Upper lobe of left lung (tissue), 6 donors: ENCODE results near the gene CPA3. TPM values are rescaled to one million over a fixed set of nuclear protein-coding genes. Genes with fewer than 3 reads are reported as not detected.

Experiments used
- ATAC-seq, 2 donors: fragments of 200-7000 bp; cut with Tn5 transposase; one replicate each; pipeline ENCODE4 v1.9.1; 2022; ENCODE audit warnings: mild to moderate bottlenecking in 2 of 2, moderate library complexity in 2 of 2; ENCODE audit not compliant: low FRiP score in 2 of 2
- DNase-seq, 2 donors: peaks; one replicate each; pipeline ENCODE4 v3.0.0-alpha.2; 2019 to 2020
- H3K27ac ChIP-seq, 4 donors: fragments of 200-600 bp; sonication (generic); one replicate each; pipeline ENCODE4 v1.5.1; 2016 to 2019
- H3K27me3 ChIP-seq, 4 donors: fragments of 200-600 bp; sonication (generic); one replicate each; pipeline ENCODE4 v1.5.1; 2017 to 2019
- H3K36me3 ChIP-seq, 4 donors: fragments of 200-600 bp; sonication (generic); one replicate each; pipeline ENCODE4 v1.5.1; 2016 to 2019
- H3K4me1 ChIP-seq, 4 donors: fragments of 200-600 bp; sonication (generic); one replicate each; pipeline ENCODE4 v1.5.1; 2018 to 2019
- H3K4me3 ChIP-seq, 4 donors: fragments of 200-600 bp; sonication (generic); one replicate each; pipeline ENCODE4 v1.5.1; 2017 to 2019; ENCODE audit warnings: mild to moderate bottlenecking in 2 of 4, moderate library complexity in 1 of 4
- H3K9me3 ChIP-seq, 4 donors: fragments of 200-600 bp; sonication (generic); one replicate each; pipeline ENCODE4 v1.5.1; 2018 to 2019
- CTCF ChIP-seq, 6 experiments: fragments of 450-650 bp in 4 of 6; fragments of 200-600 bp in 2 of 6; sonication (generic) in 2 of 6; IDR thresholded peaks; one replicate each; pipeline ENCODE4 v1.5.1; 2016 to 2019; ENCODE audit warnings: antibody characterized with exemption in 6 of 6
- EP300 ChIP-seq, 4 donors: sonication (generic); formaldehyde crosslinking; IDR thresholded peaks; one replicate each; pipeline ENCODE4 v1.5.1; 2017; ENCODE audit warnings: antibody characterized with exemption in 4 of 4, control low read depth in 2 of 4
- POLR2A ChIP-seq, 4 donors: fragments of 450-650 bp; IDR thresholded peaks; one replicate each; pipeline ENCODE4 v1.5.1; 2016 to 2017; ENCODE audit warnings: antibody characterized with exemption in 4 of 4, mild to moderate bottlenecking in 2 of 4
- POLR2AphosphoS5 ChIP-seq, 2 donors: sonication (generic); formaldehyde crosslinking; IDR thresholded peaks; one replicate each; pipeline ENCODE4 v1.5.1; 2017; ENCODE audit warnings: antibody characterized with exemption in 2 of 2
- WGBS, 2 donors: methylation state at CpG; one replicate each; pipeline ENCODE4 v1.1.5; 2017 to 2018; 5-methylcytosine and 5-hydroxymethylcytosine counted together
- total RNA-seq, 6 donors: library from RNA; depleted of rRNA in 4 of 6; stranded (reverse); fragments of >200 nt in 4 of 6; gene quantifications; one replicate each; pipeline versions ENCODE4 v1.1.0 to v1.2.1, GENCODE V29; 2016 to 2021
- donor health status: DM: no; HTN: no; CAD: no; lungs with moderate emphysema.
- donor health status: DM: no; HTN: yes; CAD: no; lungs with severe emphysema.

Gene CPA3
- total RNA-seq, 6 donors from 2014 or later = 3.4 to 63.2 (median 35.6) TPM

- DNase-seq (no peak), ATAC-seq (no peak)
- Histone ChIP-seq H3K4me1 (no peaks in the 10 kb centered on the region), H3K27ac (no peak overlapping the region), H3K4me3 (no peak overlapping the region), H3K9me3 (no peaks in the 10 kb centered on the region), H3K36me3 (no peaks in the 10 kb centered on the region), H3K27me3 (no peaks in the 10 kb centered on the region)
- 85 to 86% methylated on average over 2 of the region's 2 CpGs for WGBS, 2 donors
- no peak for TF ChIP-seq EP300 (IDR thresholded peaks at IDR 0.05)
- TF ChIP-seq POLR2A (IDR thresholded peaks at IDR 0.05) = no peak
- no peak for TF ChIP-seq POLR2AphosphoS5 (IDR thresholded peaks at IDR 0.05)
Measured at GRCh38 chr3:148903022-148903442, 37.9 kb downstream of the CPA3 start.

- no peak for ATAC-seq
- no peaks in the 10 kb centered on the region for H3K36me3 ChIP-seq
Measured at GRCh38 chr3:148903941-148904340, 38.8 kb downstream of the CPA3 start.

GRCh38 chr3:148906667-148907066, 41.6 kb downstream of the CPA3 start:
- Histone ChIP-seq H3K9me3 (no peaks in the 10 kb centered on the region), H3K27me3 (no peaks in the 10 kb centered on the region), H3K36me3 (no peaks in the 10 kb centered on the region), H3K27ac (no peak overlapping the region), H3K4me3 (no peak overlapping the region), H3K4me1 (no peaks in the 10 kb centered on the region)
- ATAC-seq (no peak), DNase-seq (no peak)
- TF ChIP-seq EP300 (IDR thresholded peaks at IDR 0.05) = no peak
- no peak for TF ChIP-seq POLR2A (IDR thresholded peaks at IDR 0.05)
- TF ChIP-seq POLR2AphosphoS5 (IDR thresholded peaks at IDR 0.05) = no peak
- TF ChIP-seq CTCF (IDR thresholded peaks at IDR 0.05) = no peak
- 67 to 69% methylated on average over 2 of the region's 2 CpGs for WGBS, 2 donors

More at GRCh38 chr3:148903941-148904340, 38.8 kb downstream of the CPA3 start:
- H3K9me3 ChIP-seq = no peaks in the 10 kb centered on the region
- DNase-seq = no peak
- no peaks in the 10 kb centered on the region for H3K27me3 ChIP-seq
- TF ChIP-seq CTCF (IDR thresholded peaks at IDR 0.05) (no peak), EP300 (IDR thresholded peaks at IDR 0.05) (no peak), POLR2A (IDR thresholded peaks at IDR 0.05) (no peak), POLR2AphosphoS5 (IDR thresholded peaks at IDR 0.05) (no peak)
- H3K4me3 ChIP-seq = no peak overlapping the region
- H3K4me1 ChIP-seq = no peaks in the 10 kb centered on the region
- H3K27ac ChIP-seq = no peak overlapping the region

- ATAC-seq (no peak), DNase-seq (no peak)
- Histone ChIP-seq H3K36me3 (no peaks in the 10 kb centered on the region), H3K27ac (no peak overlapping the region), H3K4me3 (no peak overlapping the region), H3K27me3 (no peaks in the 10 kb centered on the region), H3K4me1 (no peaks in the 10 kb centered on the region), H3K9me3 (no peaks in the 10 kb centered on the region)
- 74 to 86% methylated on average over 2 of the region's 2 CpGs for WGBS, 2 donors
- TF ChIP-seq CTCF (IDR thresholded peaks at IDR 0.05) (no peak), EP300 (IDR thresholded peaks at IDR 0.05) (no peak), POLR2A (IDR thresholded peaks at IDR 0.05) (no peak), POLR2AphosphoS5 (IDR thresholded peaks at IDR 0.05) (no peak)
Measured at GRCh38 chr3:148911173-148911572, 46.1 kb downstream of the CPA3 start.

DNA sequence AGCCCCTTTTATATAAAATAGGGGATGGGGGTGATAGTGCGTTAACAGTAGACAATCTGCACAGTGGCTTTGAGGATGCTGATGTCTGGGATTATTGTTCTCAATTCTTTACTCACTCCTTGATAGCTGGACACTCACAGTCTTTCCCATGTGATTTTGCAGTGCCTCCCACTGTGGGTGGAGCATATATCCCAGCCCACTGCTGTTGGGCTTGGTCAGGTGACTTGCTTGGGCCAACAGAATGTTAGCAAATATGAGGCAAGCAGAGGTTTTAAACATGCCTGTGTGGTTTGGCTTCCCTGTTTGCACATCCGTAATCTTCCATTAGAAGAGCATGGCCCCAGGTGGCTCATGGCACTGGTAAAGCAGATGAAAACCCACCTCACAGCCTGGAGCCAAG, 46.5 kb downstream of the CPA3 start:
- Histone ChIP-seq H3K27me3 (no peaks in the 10 kb centered on the region), H3K4me1 (no peaks in the 10 kb centered on the region), H3K27ac (no peak overlapping the region), H3K4me3 (no peak overlapping the region), H3K9me3 (no peaks in the 10 kb centered on the region), H3K36me3 (no peaks in the 10 kb centered on the region)
- no peak for DNase-seq
- TF ChIP-seq POLR2A (IDR thresholded peaks at IDR 0.05) (no peak), CTCF (IDR thresholded peaks at IDR 0.05) (no peak), EP300 (IDR thresholded peaks at IDR 0.05) (no peak), POLR2AphosphoS5 (IDR thresholded peaks at IDR 0.05) (no peak)
- ATAC-seq = no peak
- whole genome bisulfite sequencing, 2 donors = 92 to 98% methylated on average over 2 of the region's 2 CpGs
